Placental epithelial cell (primary cell): Measurements from ENCODE around the gene NR4A2. TPM values are rescaled to one million over a fixed set of nuclear protein-coding genes. Genes with fewer than 3 reads are reported as not detected.

ENCODE experiments used
- total RNA-seq: library from RNA; depleted of rRNA; stranded (reverse); fragments of >200 nt; gene quantifications from 2 replicates; pipeline ENCODE4 v1.2.3, GENCODE V29; 2012

NR4A2 gene
- total RNA-seq = under 0.01 and 0.43 TPM in 2 replicates

DNA sequence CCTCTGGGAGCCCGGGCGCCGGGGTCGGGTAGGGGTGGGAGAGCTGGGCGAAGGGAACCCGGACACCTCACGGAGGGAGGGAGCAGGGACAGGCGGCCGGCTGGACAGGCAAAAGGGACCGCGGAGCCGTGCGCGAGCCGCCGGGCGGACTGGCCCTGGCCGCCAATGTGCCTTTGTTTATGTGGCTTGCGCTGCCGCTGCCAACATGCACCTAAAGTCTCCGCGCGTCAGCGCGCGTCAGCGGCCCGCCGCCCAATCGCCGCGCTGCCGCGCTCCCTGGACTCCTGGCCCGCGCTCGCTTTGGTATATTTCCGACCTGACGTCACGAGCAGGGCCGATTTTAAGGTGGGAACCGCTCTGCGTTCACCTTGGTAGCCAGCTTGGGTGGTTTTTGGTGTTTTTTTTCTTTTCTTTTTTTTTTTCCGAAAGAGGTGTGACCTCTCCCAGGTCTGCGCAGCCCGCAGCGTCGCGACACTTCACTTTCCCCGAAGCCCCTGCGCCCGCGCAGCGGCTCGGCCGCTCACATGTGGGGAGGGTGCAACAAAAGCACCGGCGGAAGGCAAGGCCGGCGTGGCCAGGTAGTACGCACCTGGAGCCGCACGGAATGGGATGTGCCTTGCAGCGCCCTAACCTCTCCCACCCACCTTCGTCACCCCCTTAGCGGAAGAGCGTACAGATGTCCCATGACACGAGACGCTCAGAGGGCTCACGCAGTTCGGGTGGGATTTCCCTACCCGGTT lies at the start of gene NR4A2:
Gene NR4A2, minus strand, starts transcription at position 188 of the 740 bp plus-strand sequence. CDS start 2,535 bp downstream, outside the sequence.

Other genes starting within 250 kb of the NR4A2 start
- gene GPD2, start 103.7 kb upstream of the NR4A2 start, total RNA-seq = 25.1 and 26.2 TPM in 2 replicates